Fibroblast of lung (primary cell): Measurements from ENCODE around the gene TIMP2. TPM values are rescaled to one million over a fixed set of nuclear protein-coding genes. Genes with fewer than 3 reads are reported as not detected.
A peak's percentile ranks its signal among the peaks of the same experiment; 100 is the strongest.

ENCODE experiments used
- DNase-seq, 2 donors: peaks; one replicate each; pipeline versions ENCODE4 v3.0.0 to v3.0.0-alpha.2; 2010; ENCODE audit warnings: low read depth in 2 of 2
- H2AFZ ChIP-seq: 2 replicates; pipeline ENCODE4 v1.5.1; 2012; ENCODE audit warnings: low read length, control low read depth, inconsistent platforms
- H3K27ac ChIP-seq: 2 replicates; pipeline ENCODE4 v1.5.1; 2011; ENCODE audit warnings: low read length, control low read depth; ENCODE audit not compliant: insufficient read depth
- H3K27me3 ChIP-seq: 2 replicates; pipeline ENCODE4 v1.5.1; 2011; ENCODE audit warnings: mild to moderate bottlenecking, low read length; ENCODE audit not compliant: control insufficient read depth, insufficient read depth
- H3K36me3 ChIP-seq: 2 replicates; pipeline ENCODE4 v1.5.1; 2011; ENCODE audit warnings: low read length; ENCODE audit not compliant: control insufficient read depth, insufficient read depth
- H3K4me1 ChIP-seq: 2 replicates; pipeline ENCODE4 v1.5.1; 2011; ENCODE audit warnings: low read length; ENCODE audit not compliant: control insufficient read depth, insufficient read depth; ENCODE audit errors: extremely low read depth
- H3K4me2 ChIP-seq: 2 replicates; pipeline ENCODE4 v1.5.1; 2011; ENCODE audit warnings: low read length, control low read depth; ENCODE audit not compliant: insufficient read depth; ENCODE audit errors: extremely low read depth
- H3K4me3 ChIP-seq, 4 experiments: fragments of 200-600 bp in 1 of 4; sonication (generic) in 1 of 4; replicated peaks in 1 of 4; 2 replicates each; pipeline ENCODE4 v1.5.1; 2011 to 2016; ENCODE audit warnings: low read length in 4 of 4, low read depth in 3 of 4, mild to moderate bottlenecking in 3 of 4, control low read depth in 2 of 4, inconsistent platforms in 1 of 4, mixed read lengths in 1 of 4; ENCODE audit not compliant: insufficient read depth in 1 of 4; ENCODE audit errors: control extremely low read depth in 1 of 4
- H3K79me2 ChIP-seq: 2 replicates; pipeline ENCODE4 v1.5.1; 2012; ENCODE audit warnings: mild to moderate bottlenecking, low read length, inconsistent platforms; ENCODE audit not compliant: control insufficient read depth, insufficient read depth
- H3K9ac ChIP-seq: 2 replicates; pipeline ENCODE4 v1.5.1; 2011; ENCODE audit warnings: mild to moderate bottlenecking, low read length, control low read depth; ENCODE audit not compliant: insufficient read depth
- H3K9me3 ChIP-seq: 2 replicates; pipeline ENCODE4 v1.5.1; 2012; ENCODE audit warnings: low read depth, low read length; ENCODE audit not compliant: control insufficient read depth, insufficient read depth
- H4K20me1 ChIP-seq: 2 replicates; pipeline ENCODE4 v1.5.1; 2011; ENCODE audit warnings: low read length; ENCODE audit not compliant: control insufficient read depth, insufficient read depth; ENCODE audit errors: extremely low read depth
- CTCF ChIP-seq, 2 donors: IDR thresholded peaks in 1 of 2; conservative IDR thresholded peaks in 1 of 2; 1 replicate in 1 of 2; 2 replicates in 1 of 2; pipeline ENCODE4 v1.5.1; 2011 to 2012; ENCODE audit warnings: low read length in 2 of 2, control low read depth in 1 of 2, inconsistent platforms in 1 of 2, low read depth in 1 of 2, mild to moderate bottlenecking in 1 of 2
- EZH2 ChIP-seq: IDR thresholded peaks from 2 replicates; pipeline ENCODE4 v1.5.1; 2012; ENCODE audit warnings: low read length, control low read depth, mild to moderate bottlenecking; ENCODE audit errors: missing control alignments
- polyA plus RNA-seq, 2 donors: library from polyadenylated mRNA; depleted of rRNA in 1 of 2; stranded (reverse) in 1 of 2; unstranded in 1 of 2; fragments of >200 nt; gene quantifications; 2 replicates each; pipeline ENCODE4 v1.2.1, GENCODE V29; 2011 to 2012; ENCODE audit warnings: missing spikeins in 1 of 2
- total RNA-seq: library from RNA; depleted of rRNA; stranded (reverse); fragments of >200 nt; gene quantifications from 2 replicates; pipeline ENCODE4 v1.2.1, GENCODE V29; 2014

The TIMP2 gene
- total and polyA plus RNA-seq, 2 donors (not counting 1 experiment from before 2014, with no cell fraction given) = 155 to 745 TPM

- Histone ChIP-seq H4K20me1 (no peaks in the 10 kb centered on the region), H3K4me2 (no peak overlapping the region), H2AFZ (no peak overlapping the region), H3K27ac (no peak overlapping the region), H3K9me3 (no peaks in the 10 kb centered on the region), H3K79me2 (no peaks in the 10 kb centered on the region), H3K4me3 (no peak overlapping the region), H3K27me3 (no peaks in the 10 kb centered on the region), H3K9ac (no peak overlapping the region), H3K36me3 (no peaks in the 10 kb centered on the region), H3K4me1 (peaks cover 9% of the 10 kb centered on the region)
- no peak for TF ChIP-seq CTCF (conservative IDR thresholded peaks at IDR 0.05 in 1 of 2, IDR thresholded peaks at IDR 0.05 in 1 of 2; ENCODE audit: low read depth in 1 of 2, low read length in 2 of 2)
- TF ChIP-seq EZH2 = no peak
- DNase-seq = no peak
Observed at GRCh38 chr17:78961571-78961970, 36.4 kb upstream of the TIMP2 start.

- DNase-seq = peak; percentile 31 to 69
- Histone ChIP-seq H3K9me3 (no peaks in the 10 kb centered on the region), H3K9ac (no peak overlapping the region), H3K4me2 (no peak overlapping the region), H3K27me3 (no peaks in the 10 kb centered on the region), H3K4me3 (no peak overlapping the region), H3K79me2 (no peaks in the 10 kb centered on the region), H3K4me1 (peaks cover 10% of the 10 kb centered on the region), H3K27ac (no peak overlapping the region), H4K20me1 (no peaks in the 10 kb centered on the region), H3K36me3 (no peaks in the 10 kb centered on the region), H2AFZ (no peak overlapping the region)
- TF ChIP-seq EZH2 (no peak), CTCF (conservative IDR thresholded peaks at IDR 0.05 in 1 of 2, IDR thresholded peaks at IDR 0.05 in 1 of 2; ENCODE audit: low read depth in 1 of 2, low read length in 2 of 2) (no peak)
Observed at GRCh38 chr17:78960928-78961327, 35.7 kb upstream of the TIMP2 start.

DNA sequence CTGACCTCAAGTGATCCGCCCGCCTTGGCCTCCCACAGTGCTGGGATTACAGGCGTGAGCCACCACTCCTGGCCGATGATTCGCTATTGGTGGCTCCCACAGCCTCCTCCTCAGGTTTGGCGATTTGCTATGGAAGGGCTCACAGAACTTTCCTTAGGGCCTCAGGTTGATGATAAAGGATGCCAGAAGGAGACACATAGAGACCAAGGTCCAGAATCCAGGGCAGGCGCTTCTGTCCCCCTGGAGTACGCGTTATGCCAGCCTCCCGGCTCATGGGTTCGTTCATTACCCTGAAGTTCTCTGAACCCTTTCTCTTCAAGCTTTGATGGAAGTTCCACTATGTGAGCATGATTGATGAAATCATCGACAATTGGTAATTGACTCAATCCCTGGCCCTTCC, 34.6 kb upstream of the TIMP2 start:
- Histone ChIP-seq H4K20me1 (no peaks in the 10 kb centered on the region), H3K9me3 (no peaks in the 10 kb centered on the region), H3K9ac (no peak overlapping the region), H3K27ac (no peak overlapping the region), H3K4me2 (no peak overlapping the region), H3K27me3 (no peaks in the 10 kb centered on the region), H2AFZ (no peak overlapping the region), H3K79me2 (no peaks in the 10 kb centered on the region), H3K36me3 (no peaks in the 10 kb centered on the region), H3K4me3 (no peak overlapping the region), H3K4me1 (peaks cover 10% of the 10 kb centered on the region)
- DNase-seq = no peak
- no peak for TF ChIP-seq EZH2
- no peak for TF ChIP-seq CTCF (conservative IDR thresholded peaks at IDR 0.05 in 1 of 2, IDR thresholded peaks at IDR 0.05 in 1 of 2; ENCODE audit: low read depth in 1 of 2, low read length in 2 of 2)
